DND-41 (cell line): Measurements from ENCODE around the gene GRAP2.

ENCODE experiments used
- ATAC-seq: fragments of 200-7000 bp; cut with Tn5 transposase; 3 replicates; pipeline ENCODE4 v1.9.1; 2021; ENCODE audit warnings: low read depth; ENCODE audit not compliant: insufficient read depth
- DNase-seq: peaks from one replicate; pipeline ENCODE4 v3.0.0-alpha.2; 2020
- H2AFZ ChIP-seq: 2 replicates; pipeline ENCODE4 v1.6.0; 2012; ENCODE audit warnings: low read depth, low read length
- H3K27ac ChIP-seq: 2 replicates; pipeline ENCODE4 v1.5.1; 2012; ENCODE audit warnings: low read length, inconsistent platforms
- H3K27me3 ChIP-seq: fragments of 200-600 bp; sonication (generic); 2 replicates; pipeline ENCODE4 v1.6.0; 2012; ENCODE audit warnings: low read length, mild to moderate bottlenecking, inconsistent platforms; ENCODE audit not compliant: insufficient read depth, poor library complexity
- H3K36me3 ChIP-seq: 2 replicates; pipeline ENCODE4 v1.5.1; 2012; ENCODE audit warnings: low read length, inconsistent platforms; ENCODE audit not compliant: insufficient read depth
- H3K4me1 ChIP-seq: 2 replicates; pipeline ENCODE4 v1.5.1; 2012; ENCODE audit warnings: mild to moderate bottlenecking, low read length; ENCODE audit not compliant: insufficient read depth
- H3K4me2 ChIP-seq: 2 replicates; pipeline ENCODE4 v1.6.0; 2012; ENCODE audit warnings: mild to moderate bottlenecking, moderate library complexity, low read length, inconsistent platforms; ENCODE audit not compliant: insufficient read depth
- H3K4me3 ChIP-seq, 2 experiments: fragments of 200-600 bp in 1 of 2; shearing (Covaris generic) in 1 of 2; 2 replicates each; pipeline ENCODE4 v1.5.1; 2012 to 2016; ENCODE audit warnings: inconsistent platforms in 2 of 2, low read length in 2 of 2, mild to moderate bottlenecking in 2 of 2, low read depth in 1 of 2, moderate library complexity in 1 of 2
- H3K79me2 ChIP-seq: 2 replicates; pipeline ENCODE4 v1.6.0; 2012; ENCODE audit warnings: low read length, inconsistent platforms; ENCODE audit not compliant: insufficient read depth
- H3K9ac ChIP-seq: 2 replicates; pipeline ENCODE4 v1.6.0; 2012; ENCODE audit warnings: low read depth, mild to moderate bottlenecking, inconsistent platforms, low read length, moderate library complexity
- H3K9me3 ChIP-seq: 2 replicates; pipeline ENCODE4 v1.5.1; 2012; ENCODE audit warnings: low read length, moderate library complexity, mild to moderate bottlenecking, inconsistent platforms; ENCODE audit not compliant: insufficient read depth, severe bottlenecking
- H4K20me1 ChIP-seq: 2 replicates; pipeline ENCODE4 v1.6.0; 2012; ENCODE audit warnings: low read length; ENCODE audit not compliant: insufficient read depth
- EZH2 ChIP-seq: IDR thresholded peaks from 3 replicates; pipeline ENCODE4 v1.6.1; 2012; ENCODE audit warnings: borderline replicate concordance, low read depth, mild to moderate bottlenecking, moderate library complexity, low read length, inconsistent platforms; ENCODE audit not compliant: severe bottlenecking
- TF ChIP-seq, protein P1 (sequence below): IDR thresholded peaks from 2 replicates; pipeline ENCODE4 v1.5.1; 2012; ENCODE audit warnings: borderline replicate concordance, low read length, moderate library complexity, mild to moderate bottlenecking; ENCODE audit not compliant: poor library complexity, severe bottlenecking; ENCODE audit errors: extremely low read depth

Gene GRAP2

GRCh38 chr22:39999144-39999757, 98.4 kb downstream of the GRAP2 start:
- no peaks in the 10 kb centered on the region for H3K4me1 ChIP-seq
- DNase-seq (no peak), ATAC-seq (no peak; the same call in 2 of the 3 replicates)
- no peaks in the 10 kb centered on the region for H3K27me3 ChIP-seq
- H3K27ac ChIP-seq: no peak overlapping the region
- no peaks in the 10 kb centered on the region for H3K9me3 ChIP-seq
- H3K79me2 ChIP-seq: no peaks in the 10 kb centered on the region
- H3K36me3 ChIP-seq: no peaks in the 10 kb centered on the region
- H4K20me1 ChIP-seq: no peaks in the 10 kb centered on the region
- no peak overlapping the region for H2AFZ ChIP-seq
- no peak overlapping the region for H3K4me2 ChIP-seq
- H3K9ac ChIP-seq: no peak overlapping the region
- no peak overlapping the region for H3K4me3 ChIP-seq
- TF ChIP-seq, protein P1, sequence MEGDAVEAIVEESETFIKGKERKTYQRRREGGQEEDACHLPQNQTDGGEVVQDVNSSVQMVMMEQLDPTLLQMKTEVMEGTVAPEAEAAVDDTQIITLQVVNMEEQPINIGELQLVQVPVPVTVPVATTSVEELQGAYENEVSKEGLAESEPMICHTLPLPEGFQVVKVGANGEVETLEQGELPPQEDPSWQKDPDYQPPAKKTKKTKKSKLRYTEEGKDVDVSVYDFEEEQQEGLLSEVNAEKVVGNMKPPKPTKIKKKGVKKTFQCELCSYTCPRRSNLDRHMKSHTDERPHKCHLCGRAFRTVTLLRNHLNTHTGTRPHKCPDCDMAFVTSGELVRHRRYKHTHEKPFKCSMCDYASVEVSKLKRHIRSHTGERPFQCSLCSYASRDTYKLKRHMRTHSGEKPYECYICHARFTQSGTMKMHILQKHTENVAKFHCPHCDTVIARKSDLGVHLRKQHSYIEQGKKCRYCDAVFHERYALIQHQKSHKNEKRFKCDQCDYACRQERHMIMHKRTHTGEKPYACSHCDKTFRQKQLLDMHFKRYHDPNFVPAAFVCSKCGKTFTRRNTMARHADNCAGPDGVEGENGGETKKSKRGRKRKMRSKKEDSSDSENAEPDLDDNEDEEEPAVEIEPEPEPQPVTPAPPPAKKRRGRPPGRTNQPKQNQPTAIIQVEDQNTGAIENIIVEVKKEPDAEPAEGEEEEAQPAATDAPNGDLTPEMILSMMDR: peak; percentile 28
- TF ChIP-seq EZH2: no peak

DNA sequence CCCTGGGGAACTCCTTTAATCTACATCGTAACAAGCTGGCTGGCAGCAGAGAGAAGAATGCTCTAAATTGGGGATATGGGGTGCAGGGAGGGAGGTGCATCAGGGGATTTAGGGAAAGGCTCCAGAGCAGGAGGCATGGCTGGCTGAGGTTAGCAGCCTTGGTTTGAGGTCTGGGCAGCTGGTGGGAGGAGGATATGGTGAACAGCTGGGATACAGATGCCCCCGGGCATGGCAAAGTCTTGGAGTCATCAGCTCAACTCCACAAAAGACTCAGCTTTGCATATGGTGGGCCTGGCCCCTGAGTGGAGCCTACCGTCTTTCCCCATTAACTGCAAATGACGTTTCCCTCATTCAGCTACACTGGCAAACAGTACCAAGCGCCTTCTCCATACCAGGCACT, 99.3 kb downstream of the GRAP2 start:
- no peak overlapping the region for H3K27ac ChIP-seq
- ATAC-seq: no peak
- TF ChIP-seq EZH2: no peak
- TF ChIP-seq, protein P1: no peak
- no peaks in the 10 kb centered on the region for H3K79me2 ChIP-seq
- H3K4me1 ChIP-seq: no peaks in the 10 kb centered on the region
- no peak overlapping the region for H3K4me3 ChIP-seq
- DNase-seq: no peak
- no peaks in the 10 kb centered on the region for H3K36me3 ChIP-seq
- H3K9ac ChIP-seq: no peak overlapping the region
- no peaks in the 10 kb centered on the region for H3K9me3 ChIP-seq
- H3K27me3 ChIP-seq: no peaks in the 10 kb centered on the region
- no peak overlapping the region for H2AFZ ChIP-seq
- no peak overlapping the region for H3K4me2 ChIP-seq
- no peaks in the 10 kb centered on the region for H4K20me1 ChIP-seq

- Histone ChIP-seq H3K4me3 (no peak overlapping the region), H3K27me3 (no peaks in the 10 kb centered on the region), H3K9ac (no peak overlapping the region), H3K9me3 (no peaks in the 10 kb centered on the region), H3K79me2 (no peaks in the 10 kb centered on the region), H3K36me3 (no peaks in the 10 kb centered on the region), H2AFZ (no peak overlapping the region), H4K20me1 (no peaks in the 10 kb centered on the region), H3K27ac (no peak overlapping the region), H3K4me2 (no peak overlapping the region), H3K4me1 (no peaks in the 10 kb centered on the region)
- TF ChIP-seq EZH2: no peak
- TF ChIP-seq, protein P1: no peak
- ATAC-seq (no peak), DNase-seq (no peak)
These were observed 100.2 kb downstream of the GRAP2 start for GRCh38 chr22:40001106-40001505.
